Omental fat pad (tissue), 4 donors: ENCODE measurements around the gene LENG1. TPM values are rescaled to one million over a fixed set of nuclear protein-coding genes. Genes with fewer than 3 reads are reported as not detected.

Experiments
- ATAC-seq: fragments of 150-250 bp; one replicate; pipeline ENCODE4 v1.9.1; 2016; ENCODE audit warnings: mild to moderate bottlenecking, moderate library complexity; ENCODE audit not compliant: low FRiP score
- DNase-seq: peaks from one replicate; pipeline ENCODE4 v3.0.0-alpha.2; 2019; ENCODE audit warnings: low spot score
- CTCF ChIP-seq, 3 donors: fragments of 450-650 bp; IDR thresholded peaks; one replicate each; pipeline ENCODE4 v1.5.1; 2016 to 2017; ENCODE audit warnings: antibody characterized with exemption in 3 of 3, mild to moderate bottlenecking in 3 of 3, moderate library complexity in 2 of 3
- total RNA-seq, 4 donors: library from RNA; depleted of rRNA; stranded (reverse); fragments of >200 nt; gene quantifications; one replicate each; pipeline ENCODE4 v1.1.0, GENCODE V29; 2016

The LENG1 gene
- total RNA-seq, 4 donors from 2014 or later, result 5.3 to 12.3 (median 7.4) TPM

DNA sequence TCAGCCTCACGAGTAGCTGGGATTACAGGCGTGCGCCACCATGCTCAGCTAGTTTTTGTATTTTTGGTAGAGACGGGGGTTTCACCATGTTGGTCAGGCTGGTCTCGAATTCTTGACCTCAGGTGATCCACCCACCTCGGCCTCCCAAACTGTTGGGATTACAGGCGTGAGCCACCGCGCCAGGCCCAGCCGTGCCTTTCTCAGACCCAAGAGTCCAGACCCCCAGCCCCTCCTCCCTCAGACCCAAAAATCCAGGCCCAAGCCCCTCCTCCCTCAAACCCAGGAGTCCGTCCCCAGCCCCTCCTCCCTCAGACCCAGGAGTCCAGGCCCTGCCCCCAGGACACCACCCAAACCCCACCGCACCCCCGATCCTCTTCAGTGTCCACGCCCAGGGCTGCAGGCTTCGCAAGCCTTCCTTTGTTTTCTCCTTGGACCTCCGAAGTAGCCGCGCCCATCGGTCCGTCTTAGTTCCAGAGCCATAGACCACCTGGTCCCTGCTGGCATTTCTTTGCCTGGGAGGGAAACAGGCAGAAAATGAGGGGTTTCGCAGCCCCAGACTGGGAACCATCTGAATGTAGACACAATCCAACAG is 9.7 kb upstream of the LENG1 start:
- DNase-seq (no peak), ATAC-seq (no peak)
- no peak for TF ChIP-seq CTCF (IDR thresholded peaks at IDR 0.05)

DNA sequence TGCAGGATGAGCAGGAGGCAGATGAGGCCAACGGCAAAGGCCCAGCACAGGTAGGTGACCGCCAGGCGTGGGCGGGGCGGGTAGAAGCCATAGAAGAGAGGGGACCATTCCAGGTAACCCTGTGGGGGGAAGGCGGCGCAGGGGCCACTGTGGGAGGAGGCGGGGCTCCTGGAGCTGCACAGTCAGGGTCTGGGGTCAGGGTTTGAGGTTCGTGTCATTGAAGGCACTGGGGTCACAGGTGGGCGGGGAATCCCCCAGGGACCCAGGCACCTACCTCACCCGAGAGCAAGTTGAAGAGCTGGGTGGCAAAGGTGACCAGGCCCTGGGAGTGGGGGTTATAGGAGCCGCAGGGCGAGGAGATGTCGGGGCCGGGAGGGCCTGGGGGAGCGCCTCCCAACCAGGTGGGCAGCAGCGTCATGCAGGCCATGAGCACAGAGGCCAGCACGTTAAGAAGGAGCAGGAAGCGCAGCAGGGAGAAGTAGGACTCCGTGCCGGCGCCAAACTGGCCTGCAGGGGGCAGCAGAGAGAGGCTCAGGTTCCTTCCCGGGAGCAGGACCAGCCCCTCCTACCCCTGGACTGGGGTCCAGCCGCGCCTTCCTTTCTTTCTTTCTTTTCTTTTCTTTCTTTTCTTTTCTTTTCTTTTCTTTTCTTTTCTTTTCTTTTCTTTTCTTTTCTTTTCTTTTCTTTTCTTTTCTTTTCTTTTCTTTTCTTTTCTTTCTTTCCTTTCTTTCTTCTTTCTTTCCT is 8.8 kb upstream of the LENG1 start:
- peak; percentile 97 for DNase-seq
- peak; percentile 85 for ATAC-seq
- TF ChIP-seq CTCF (IDR thresholded peaks at IDR 0.05), result peak in 1 of 3 donors; percentile 42

DNA sequence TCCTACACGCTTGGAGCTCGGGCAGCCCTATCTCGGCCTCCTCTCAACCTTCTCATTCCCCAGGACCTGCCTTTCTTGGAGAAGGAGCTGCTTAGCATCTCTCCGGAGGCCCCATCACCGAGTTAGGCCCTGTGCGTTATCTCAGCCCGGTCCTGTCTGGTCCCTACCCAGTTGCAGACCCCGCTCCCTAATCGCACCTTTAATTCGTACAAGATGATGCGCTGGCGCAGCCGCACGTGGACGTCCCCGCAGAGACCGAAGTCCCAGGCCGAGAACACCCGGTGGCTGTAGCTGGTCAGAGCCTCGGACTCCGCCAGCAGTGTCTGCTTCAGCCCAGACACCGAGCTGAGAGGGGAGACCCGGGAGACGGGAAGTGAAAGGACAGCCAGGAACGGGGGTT is 5.7 kb upstream of the LENG1 start:
- no peak for ATAC-seq

GRCh38 chr19:54164369-54165068 is 5.0 kb upstream of the LENG1 start:
- peak; percentile 44 for DNase-seq
- ATAC-seq, result no peak
- TF ChIP-seq CTCF (IDR thresholded peaks at IDR 0.05), result no peak

More for the DNA sequence above, 5.7 kb upstream of the LENG1 start:
- TF ChIP-seq CTCF (IDR thresholded peaks at IDR 0.05), result no peak
- DNase-seq, result no peak

GRCh38 chr19:54162884-54163283 is 3.4 kb upstream of the LENG1 start:
- DNase-seq (no peak), ATAC-seq (no peak)
- no peak for TF ChIP-seq CTCF (IDR thresholded peaks at IDR 0.05)

DNA sequence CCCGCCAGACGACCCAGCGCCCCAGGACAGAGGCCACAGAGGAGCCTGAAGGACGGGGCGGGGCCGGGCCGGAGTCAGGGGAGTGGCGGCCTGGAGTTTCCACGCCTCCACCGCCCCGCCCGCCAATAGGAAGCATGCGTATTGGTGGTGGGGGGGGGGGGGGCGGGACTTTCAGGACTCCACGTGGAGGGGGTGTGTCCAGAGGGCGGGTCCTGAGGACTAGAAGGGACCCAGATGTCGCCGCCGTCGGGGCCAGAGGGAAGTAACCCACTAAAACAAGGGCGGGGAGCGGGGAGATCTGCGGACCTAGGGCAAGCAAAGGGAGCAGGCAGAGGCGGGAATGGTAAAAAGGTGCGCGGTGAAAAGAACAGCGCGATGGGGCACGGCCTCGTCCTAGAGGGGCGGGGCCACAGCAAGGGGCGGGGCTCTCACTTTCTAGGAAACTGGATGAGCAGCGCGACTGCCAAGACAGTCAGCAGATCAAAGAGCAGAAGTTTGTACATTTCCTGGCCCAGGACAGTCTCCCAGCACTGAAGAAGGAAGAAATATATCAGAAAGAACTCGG is 2.8 kb upstream of the LENG1 start:
- peak; percentile 51 for ATAC-seq
- TF ChIP-seq CTCF (IDR thresholded peaks at IDR 0.05), result no peak
- DNase-seq, result peak; percentile 74
